ENCODE data around the gene DNAJC5.
A peak's percentile ranks its signal among the peaks of the same experiment; 100 is the strongest.

Gene DNAJC5

DNA sequence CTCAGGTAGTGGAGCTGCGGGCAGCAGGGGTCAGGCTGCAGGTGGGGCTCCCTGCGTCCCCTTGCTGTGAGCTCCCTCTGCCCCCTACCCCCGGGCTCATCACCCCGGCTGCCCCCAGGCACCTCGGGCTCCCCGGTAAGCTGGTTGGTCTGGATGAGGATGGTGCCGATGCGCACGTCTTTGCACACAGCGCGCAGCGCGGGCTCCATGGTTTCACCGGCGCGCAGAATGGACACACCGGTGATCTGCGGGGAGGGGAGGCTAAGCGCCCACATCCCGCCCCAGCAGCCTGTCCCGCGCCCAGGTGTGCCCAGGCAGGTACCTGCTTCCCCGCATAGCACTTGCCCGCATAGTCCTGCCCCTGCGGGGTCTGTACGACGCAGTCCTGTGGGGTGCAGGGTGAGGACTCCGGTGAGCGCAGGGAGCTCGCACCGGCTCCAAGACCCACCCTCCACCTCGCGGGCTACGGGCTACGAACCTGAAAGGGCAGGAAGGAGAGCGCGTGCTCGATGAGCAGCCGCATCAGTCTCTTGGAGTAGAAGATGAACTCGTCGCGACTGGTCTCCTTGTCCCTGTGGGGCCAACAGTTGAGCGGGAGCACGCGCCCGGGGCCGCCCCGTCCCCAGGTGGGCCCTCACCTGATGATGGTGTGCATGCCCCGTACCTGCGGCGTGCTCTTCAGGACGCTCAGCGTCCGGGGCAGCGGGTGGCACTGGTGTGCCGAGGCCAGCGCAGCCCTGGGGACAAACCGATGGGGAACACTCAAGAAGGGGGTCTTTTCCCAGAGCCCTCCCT is 45.7 kb downstream of the DNAJC5 start:
- Histone ChIP-seq H3K36me3 (ENCODE audit: control insufficient read depth in 4 of 4, insufficient read depth in 4 of 4, low read length in 3 of 4) (peaks cover 0 to 70% (median 46%) of the 10 kb centered on the region in 4 experiments), H3K9me3 (ENCODE audit: control extremely low read depth in 1 of 5, control insufficient read depth in 4 of 5, insufficient read depth in 2 of 5, low read depth in 1 of 5, low read length in 4 of 5) (no peaks in the 10 kb centered on the region), H3K27me3 (replicated peaks in 2 of 5; ENCODE audit: control insufficient read depth in 4 of 5, insufficient read depth in 5 of 5, low read length in 4 of 5) (no peaks in the 10 kb centered on the region), H3K27ac (ENCODE audit: insufficient read depth in 1 of 2, low read depth in 1 of 2, low read length in 2 of 2, poor library complexity in 1 of 2, severe bottlenecking in 2 of 2) (no peak overlapping the region), H3K4me1 (ENCODE audit: control extremely low read depth in 1 of 4, control insufficient read depth in 4 of 4, insufficient read depth in 4 of 4, low read length in 3 of 4) (peaks cover 0 to 32% (median 17%) of the 10 kb centered on the region in 4 experiments), H3K4me3 (ENCODE audit: control insufficient read depth in 1 of 7, extremely low read depth in 1 of 7, insufficient read depth in 4 of 7, low read depth in 2 of 7, low read length in 6 of 7) (peak overlapping the region in 2 of 7 experiments; percentile 8 to 40)
- WGBS (ENCODE audit: insufficient coverage): 97% methylated on average over 52 of the region's 58 CpGs
- CTCF ChIA-PET: interaction anchor here (1.1 to 1.4 kb wide), 3 partner anchors 17 to 40 kb away, joined by 3 to 4 read pairs (median 4); no protein-coding TSS in a partner anchor
- no peak for DNase-seq
- POLR2A ChIA-PET: interaction anchor here (1.0 kb wide), 1 partner anchor 40 kb away, joined by 3 read pairs; no protein-coding TSS in a partner anchor

- POLR2A ChIA-PET: interaction anchor here (1.0 kb wide), 1 partner anchor 39 kb away, joined by 3 read pairs; no protein-coding TSS in a partner anchor
- Histone ChIP-seq H3K4me3 (ENCODE audit: control insufficient read depth in 1 of 7, extremely low read depth in 1 of 7, insufficient read depth in 4 of 7, low read depth in 2 of 7, low read length in 6 of 7) (peak overlapping the region in 2 of 7 experiments; percentile 33 to 40), H3K36me3 (ENCODE audit: control insufficient read depth in 4 of 4, insufficient read depth in 4 of 4, low read length in 3 of 4) (peaks cover 0 to 72% (median 45%) of the 10 kb centered on the region in 4 experiments)
Measured at GRCh38 chr20:63941282-63942081, 46.6 kb downstream of the DNAJC5 start.

GRCh38 chr20:63942250-63942951 is 47.5 kb downstream of the DNAJC5 start:
- Histone ChIP-seq H3K27ac (ENCODE audit: insufficient read depth in 1 of 2, low read depth in 1 of 2, low read length in 2 of 2, poor library complexity in 1 of 2, severe bottlenecking in 2 of 2) (no peak overlapping the region), H3K9me3 (ENCODE audit: control extremely low read depth in 1 of 5, control insufficient read depth in 4 of 5, insufficient read depth in 2 of 5, low read depth in 1 of 5, low read length in 4 of 5) (no peaks in the 10 kb centered on the region), H3K36me3 (ENCODE audit: control insufficient read depth in 4 of 4, insufficient read depth in 4 of 4, low read length in 3 of 4) (peaks cover 0 to 70% (median 45%) of the 10 kb centered on the region in 4 experiments), H3K27me3 (replicated peaks in 2 of 5; ENCODE audit: control insufficient read depth in 4 of 5, insufficient read depth in 5 of 5, low read length in 4 of 5) (no peaks in the 10 kb centered on the region), H3K4me3 (ENCODE audit: control insufficient read depth in 1 of 7, extremely low read depth in 1 of 7, insufficient read depth in 4 of 7, low read depth in 2 of 7, low read length in 6 of 7) (peak overlapping the region in 3 of 7 experiments; percentile 22 to 26 (median 23)), H3K4me1 (ENCODE audit: control extremely low read depth in 1 of 4, control insufficient read depth in 4 of 4, insufficient read depth in 4 of 4, low read length in 3 of 4) (peaks cover 0 to 35% (median 19%) of the 10 kb centered on the region in 4 experiments)
- ChIA-PET POLR2A (no interaction called here), CTCF (interaction anchor here (1.0 kb wide), 1 partner anchor 284 kb away, joined by 3 read pairs; the partner anchor contains the start of gene RTEL1)
- 51% methylated on average over 27 of the region's 30 CpGs for WGBS (ENCODE audit: insufficient coverage)
- DNase-seq: peak; percentile 58 to 87 (median 71)

More at GRCh38 chr20:63941282-63942081, 46.6 kb downstream of the DNAJC5 start:
- CTCF ChIA-PET: interaction anchor here (0.8 to 1.4 kb wide), 4 partner anchors 18 to 39 kb away, joined by 3 to 4 read pairs (median 4); no protein-coding TSS in a partner anchor
- Histone ChIP-seq H3K27ac (ENCODE audit: insufficient read depth in 1 of 2, low read depth in 1 of 2, low read length in 2 of 2, poor library complexity in 1 of 2, severe bottlenecking in 2 of 2) (no peak overlapping the region), H3K4me1 (ENCODE audit: control extremely low read depth in 1 of 4, control insufficient read depth in 4 of 4, insufficient read depth in 4 of 4, low read length in 3 of 4) (peaks cover 0 to 32% (median 17%) of the 10 kb centered on the region in 4 experiments), H3K9me3 (ENCODE audit: control extremely low read depth in 1 of 5, control insufficient read depth in 4 of 5, insufficient read depth in 2 of 5, low read depth in 1 of 5, low read length in 4 of 5) (no peaks in the 10 kb centered on the region), H3K27me3 (replicated peaks in 2 of 5; ENCODE audit: control insufficient read depth in 4 of 5, insufficient read depth in 5 of 5, low read length in 4 of 5) (no peaks in the 10 kb centered on the region)
- WGBS (ENCODE audit: insufficient coverage): 54% methylated on average over 24 of the region's 39 CpGs
- DNase-seq: peak; percentile 80 to 89 (median 86)

- Histone ChIP-seq H3K4me3 (ENCODE audit: control insufficient read depth in 1 of 7, extremely low read depth in 1 of 7, insufficient read depth in 4 of 7, low read depth in 2 of 7, low read length in 6 of 7) (no peak overlapping the region), H3K36me3 (ENCODE audit: control insufficient read depth in 4 of 4, insufficient read depth in 4 of 4, low read length in 3 of 4) (peaks cover 0 to 69% (median 45%) of the 10 kb centered on the region in 4 experiments), H3K27ac (ENCODE audit: insufficient read depth in 1 of 2, low read depth in 1 of 2, low read length in 2 of 2, poor library complexity in 1 of 2, severe bottlenecking in 2 of 2) (no peak overlapping the region), H3K27me3 (replicated peaks in 2 of 5; ENCODE audit: control insufficient read depth in 4 of 5, insufficient read depth in 5 of 5, low read length in 4 of 5) (no peaks in the 10 kb centered on the region), H3K9me3 (ENCODE audit: control extremely low read depth in 1 of 5, control insufficient read depth in 4 of 5, insufficient read depth in 2 of 5, low read depth in 1 of 5, low read length in 4 of 5) (no peaks in the 10 kb centered on the region), H3K4me1 (ENCODE audit: control extremely low read depth in 1 of 4, control insufficient read depth in 4 of 4, insufficient read depth in 4 of 4, low read length in 3 of 4) (peaks cover 0 to 43% (median 26%) of the 10 kb centered on the region in 4 experiments)
- 96% methylated on average over 16 of the region's 19 CpGs for WGBS (ENCODE audit: insufficient coverage)
- ChIA-PET CTCF (interaction anchor here (0.8 to 1.0 kb wide), 2 partner anchors 13 to 285 kb away, joined by 3 read pairs; partner anchors contain the start of genes RTEL1 and UCKL1), POLR2A (no interaction called here)
- DNase-seq: no peak
Measured at GRCh38 chr20:63942969-63943807, 48.3 kb downstream of the DNAJC5 start.

GRCh38 chr20:63943808-63944077 is 48.8 kb downstream of the DNAJC5 start:
- no peak for DNase-seq
- Histone ChIP-seq H3K4me3 (ENCODE audit: control insufficient read depth in 1 of 7, extremely low read depth in 1 of 7, insufficient read depth in 4 of 7, low read depth in 2 of 7, low read length in 6 of 7) (no peak overlapping the region), H3K9me3 (ENCODE audit: control extremely low read depth in 1 of 5, control insufficient read depth in 4 of 5, insufficient read depth in 2 of 5, low read depth in 1 of 5, low read length in 4 of 5) (no peaks in the 10 kb centered on the region), H3K36me3 (ENCODE audit: control insufficient read depth in 4 of 4, insufficient read depth in 4 of 4, low read length in 3 of 4) (peaks cover 0 to 66% (median 44%) of the 10 kb centered on the region in 4 experiments), H3K27me3 (replicated peaks in 2 of 5; ENCODE audit: control insufficient read depth in 4 of 5, insufficient read depth in 5 of 5, low read length in 4 of 5) (no peaks in the 10 kb centered on the region), H3K4me1 (ENCODE audit: control extremely low read depth in 1 of 4, control insufficient read depth in 4 of 4, insufficient read depth in 4 of 4, low read length in 3 of 4) (peaks cover 0 to 45% (median 31%) of the 10 kb centered on the region in 4 experiments), H3K27ac (ENCODE audit: insufficient read depth in 1 of 2, low read depth in 1 of 2, low read length in 2 of 2, poor library complexity in 1 of 2, severe bottlenecking in 2 of 2) (no peak overlapping the region)
- WGBS (ENCODE audit: insufficient coverage): 93% methylated on average over 3 of the region's 3 CpGs
- CTCF ChIA-PET: interaction anchor here (0.8 to 1.0 kb wide), 2 partner anchors 12 to 286 kb away, joined by 3 read pairs; partner anchors contain the start of genes RTEL1 and UCKL1
- POLR2A ChIA-PET: no interaction called here

All from common myeloid progenitor, CD34-positive (primary cell).